ENCODE results near the gene POLR3C. TPM values are rescaled to one million over a fixed set of nuclear protein-coding genes. Genes with fewer than 3 reads are reported as not detected.

Gene POLR3C
- total RNA-seq, 1 donor from 2014 or later = 30.7 TPM

DNA sequence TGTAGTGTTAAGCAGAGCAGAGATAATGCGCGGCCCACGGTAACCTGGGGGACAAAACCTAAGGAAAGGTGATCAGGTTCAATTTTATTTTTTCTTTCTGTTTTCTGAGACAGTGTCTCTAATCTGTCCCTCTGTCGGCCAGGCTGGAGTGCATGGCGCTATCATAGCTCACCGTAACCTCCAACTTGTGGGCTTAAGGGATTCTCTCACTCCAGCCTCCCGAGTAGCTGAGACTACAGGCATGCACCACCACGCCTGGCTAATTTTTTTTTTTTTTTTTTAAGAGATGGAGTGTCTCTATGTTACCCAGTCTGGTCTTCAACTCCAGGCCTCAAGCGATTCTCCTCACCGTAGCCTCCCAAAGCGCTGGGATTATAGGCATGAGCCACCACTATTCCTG lies 62.4 kb downstream of the POLR3C start:
- H3K27ac Mint-ChIP-seq (ENCODE audit: unreplicated experiment) = no peak overlapping the region
- DNase-seq (ENCODE audit: low spot score) = no peak
- peak overlapping the region; percentile 83 for H3K4me3 Mint-ChIP-seq (ENCODE audit: unreplicated experiment)
- TF ChIP-seq, protein P1, sequence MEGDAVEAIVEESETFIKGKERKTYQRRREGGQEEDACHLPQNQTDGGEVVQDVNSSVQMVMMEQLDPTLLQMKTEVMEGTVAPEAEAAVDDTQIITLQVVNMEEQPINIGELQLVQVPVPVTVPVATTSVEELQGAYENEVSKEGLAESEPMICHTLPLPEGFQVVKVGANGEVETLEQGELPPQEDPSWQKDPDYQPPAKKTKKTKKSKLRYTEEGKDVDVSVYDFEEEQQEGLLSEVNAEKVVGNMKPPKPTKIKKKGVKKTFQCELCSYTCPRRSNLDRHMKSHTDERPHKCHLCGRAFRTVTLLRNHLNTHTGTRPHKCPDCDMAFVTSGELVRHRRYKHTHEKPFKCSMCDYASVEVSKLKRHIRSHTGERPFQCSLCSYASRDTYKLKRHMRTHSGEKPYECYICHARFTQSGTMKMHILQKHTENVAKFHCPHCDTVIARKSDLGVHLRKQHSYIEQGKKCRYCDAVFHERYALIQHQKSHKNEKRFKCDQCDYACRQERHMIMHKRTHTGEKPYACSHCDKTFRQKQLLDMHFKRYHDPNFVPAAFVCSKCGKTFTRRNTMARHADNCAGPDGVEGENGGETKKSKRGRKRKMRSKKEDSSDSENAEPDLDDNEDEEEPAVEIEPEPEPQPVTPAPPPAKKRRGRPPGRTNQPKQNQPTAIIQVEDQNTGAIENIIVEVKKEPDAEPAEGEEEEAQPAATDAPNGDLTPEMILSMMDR (IDR thresholded peaks at IDR 0.05) = no peak
- peaks cover 42% of the 10 kb centered on the region for H3K4me1 Mint-ChIP-seq (ENCODE audit: low read depth)
- H3K36me3 Mint-ChIP-seq (ENCODE audit: low read depth) = no peaks in the 10 kb centered on the region
- peaks cover 7% of the 10 kb centered on the region for H3K27me3 Mint-ChIP-seq (ENCODE audit: low read depth)
- H3K9me3 Mint-ChIP-seq (ENCODE audit: low read depth) = no peaks in the 10 kb centered on the region

DNA sequence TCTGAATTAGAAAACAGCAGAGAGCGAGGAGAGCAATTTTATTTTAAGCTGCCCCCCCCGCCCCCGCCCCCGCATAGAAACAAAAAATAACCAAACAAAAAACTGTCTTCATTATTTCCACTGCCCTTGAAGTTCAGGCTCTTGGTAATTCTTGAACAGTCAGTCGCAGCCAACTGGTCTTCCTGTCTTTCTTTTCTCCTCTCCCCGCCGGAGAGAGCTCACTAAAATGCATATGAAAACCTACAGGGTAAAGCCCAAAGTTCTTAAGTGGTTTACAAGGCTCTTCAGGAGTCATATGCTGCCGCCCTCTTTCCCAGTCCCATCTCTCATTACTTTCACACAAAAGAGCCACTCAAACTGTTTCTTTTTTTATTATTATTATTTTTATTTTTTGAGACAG lies 62.8 kb downstream of the POLR3C start:
- H3K27ac Mint-ChIP-seq (ENCODE audit: unreplicated experiment) = no peak overlapping the region
- peaks cover 7% of the 10 kb centered on the region for H3K27me3 Mint-ChIP-seq (ENCODE audit: low read depth)
- no peak for DNase-seq (ENCODE audit: low spot score)
- peaks cover 46% of the 10 kb centered on the region for H3K4me1 Mint-ChIP-seq (ENCODE audit: low read depth)
- no peaks in the 10 kb centered on the region for H3K36me3 Mint-ChIP-seq (ENCODE audit: low read depth)
- TF ChIP-seq, protein P1 (IDR thresholded peaks at IDR 0.05) = no peak
- no peaks in the 10 kb centered on the region for H3K9me3 Mint-ChIP-seq (ENCODE audit: low read depth)
- H3K4me3 Mint-ChIP-seq (ENCODE audit: unreplicated experiment) = peak overlapping the region; percentile 41

DNA sequence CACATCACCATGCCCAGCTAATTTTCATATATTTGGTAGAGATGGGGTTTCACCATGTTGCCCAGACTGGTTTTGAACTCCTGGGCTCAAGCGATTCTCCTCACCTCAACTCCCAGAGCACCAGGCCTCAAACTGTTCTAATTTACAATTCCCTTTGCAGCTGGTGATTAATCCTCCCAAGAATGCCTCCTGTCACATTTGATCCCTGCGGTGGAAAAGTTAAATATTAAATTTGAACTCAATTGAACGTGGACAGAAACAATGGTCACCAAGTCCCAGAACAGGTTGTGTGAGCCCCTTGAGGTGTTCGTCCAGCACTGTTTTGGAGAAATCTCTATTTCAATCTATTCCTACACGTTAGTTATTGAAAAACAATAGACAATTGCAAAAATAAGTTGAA lies 63.6 kb downstream of the POLR3C start:
- Mint-ChIP-seq H3K4me1 (ENCODE audit: low read depth) (peaks cover 52% of the 10 kb centered on the region), H3K27ac (ENCODE audit: unreplicated experiment) (peak overlapping the region; percentile 12), H3K36me3 (ENCODE audit: low read depth) (no peaks in the 10 kb centered on the region), H3K27me3 (ENCODE audit: low read depth) (peaks cover 7% of the 10 kb centered on the region), H3K9me3 (ENCODE audit: low read depth) (no peaks in the 10 kb centered on the region), H3K4me3 (ENCODE audit: unreplicated experiment) (no peak overlapping the region)
- TF ChIP-seq, protein P1 (IDR thresholded peaks at IDR 0.05) = no peak
- DNase-seq (ENCODE audit: low spot score) = no peak

DNA sequence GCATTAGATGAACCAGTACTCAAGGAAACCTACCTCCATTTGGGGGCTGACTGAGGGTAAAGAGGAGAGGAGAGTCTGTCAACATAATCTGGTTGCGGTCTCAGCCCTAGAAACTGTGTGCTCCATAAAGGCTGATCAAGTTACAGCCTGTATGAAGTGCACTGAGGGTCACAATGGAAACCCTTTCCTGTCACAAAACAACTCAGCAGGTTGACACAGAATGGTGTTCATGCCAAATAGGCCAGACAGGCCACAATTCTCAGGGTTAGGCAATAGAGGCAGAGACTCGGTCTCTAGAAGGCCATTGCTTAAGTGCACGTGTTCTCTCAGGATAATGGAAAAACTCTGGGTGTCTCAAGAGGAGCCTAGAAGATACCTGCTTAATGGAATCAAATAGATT lies 65.7 kb downstream of the POLR3C start:
- Mint-ChIP-seq H3K9me3 (ENCODE audit: low read depth) (no peaks in the 10 kb centered on the region), H3K27me3 (ENCODE audit: low read depth) (peaks cover 5% of the 10 kb centered on the region), H3K36me3 (ENCODE audit: low read depth) (no peaks in the 10 kb centered on the region), H3K27ac (ENCODE audit: unreplicated experiment) (no peak overlapping the region), H3K4me3 (ENCODE audit: unreplicated experiment) (no peak overlapping the region), H3K4me1 (ENCODE audit: low read depth) (peaks cover 59% of the 10 kb centered on the region)
- TF ChIP-seq, protein P1 (IDR thresholded peaks at IDR 0.05) = no peak
- DNase-seq (ENCODE audit: low spot score) = no peak

DNA sequence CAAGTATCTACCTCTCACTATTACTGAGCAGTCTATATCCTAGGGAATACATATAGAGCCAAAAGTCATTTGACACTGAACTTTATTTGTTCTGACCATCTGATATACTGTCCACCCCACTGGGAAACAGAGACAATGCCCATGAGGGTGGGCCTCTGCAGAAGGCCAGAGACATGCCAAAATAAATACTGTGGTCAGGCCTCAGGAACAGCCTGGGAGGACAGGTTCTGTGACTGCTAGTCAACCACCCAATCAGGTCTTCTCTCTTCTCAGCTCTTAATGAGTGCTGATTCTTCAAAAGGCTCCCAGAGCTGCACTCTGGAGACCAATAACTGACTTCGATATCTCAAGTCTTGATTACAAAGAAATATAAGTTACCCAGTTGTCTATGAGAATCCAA lies 67.1 kb downstream of the POLR3C start:
- no peaks in the 10 kb centered on the region for H3K9me3 Mint-ChIP-seq (ENCODE audit: low read depth)
- peaks cover 51% of the 10 kb centered on the region for H3K4me1 Mint-ChIP-seq (ENCODE audit: low read depth)
- TF ChIP-seq, protein P1 (IDR thresholded peaks at IDR 0.05) = no peak
- peaks cover 3% of the 10 kb centered on the region for H3K36me3 Mint-ChIP-seq (ENCODE audit: low read depth)
- H3K4me3 Mint-ChIP-seq (ENCODE audit: unreplicated experiment) = peak overlapping the region; percentile 19
- no peaks in the 10 kb centered on the region for H3K27me3 Mint-ChIP-seq (ENCODE audit: low read depth)
- DNase-seq (ENCODE audit: low spot score) = no peak
- H3K27ac Mint-ChIP-seq (ENCODE audit: unreplicated experiment) = peak overlapping the region; percentile 96
